HG02642 (cell line): ENCODE measurements around the gene NR2E1.

Experiments
- ATAC-seq: cut with Tn5 transposase; IDR thresholded peaks from one replicate; pipeline ENCODE4 v1.9.1; 2021; ENCODE audit warnings: mild to moderate bottlenecking; ENCODE audit not compliant: unreplicated experiment, poor library complexity

Gene NR2E1

DNA sequence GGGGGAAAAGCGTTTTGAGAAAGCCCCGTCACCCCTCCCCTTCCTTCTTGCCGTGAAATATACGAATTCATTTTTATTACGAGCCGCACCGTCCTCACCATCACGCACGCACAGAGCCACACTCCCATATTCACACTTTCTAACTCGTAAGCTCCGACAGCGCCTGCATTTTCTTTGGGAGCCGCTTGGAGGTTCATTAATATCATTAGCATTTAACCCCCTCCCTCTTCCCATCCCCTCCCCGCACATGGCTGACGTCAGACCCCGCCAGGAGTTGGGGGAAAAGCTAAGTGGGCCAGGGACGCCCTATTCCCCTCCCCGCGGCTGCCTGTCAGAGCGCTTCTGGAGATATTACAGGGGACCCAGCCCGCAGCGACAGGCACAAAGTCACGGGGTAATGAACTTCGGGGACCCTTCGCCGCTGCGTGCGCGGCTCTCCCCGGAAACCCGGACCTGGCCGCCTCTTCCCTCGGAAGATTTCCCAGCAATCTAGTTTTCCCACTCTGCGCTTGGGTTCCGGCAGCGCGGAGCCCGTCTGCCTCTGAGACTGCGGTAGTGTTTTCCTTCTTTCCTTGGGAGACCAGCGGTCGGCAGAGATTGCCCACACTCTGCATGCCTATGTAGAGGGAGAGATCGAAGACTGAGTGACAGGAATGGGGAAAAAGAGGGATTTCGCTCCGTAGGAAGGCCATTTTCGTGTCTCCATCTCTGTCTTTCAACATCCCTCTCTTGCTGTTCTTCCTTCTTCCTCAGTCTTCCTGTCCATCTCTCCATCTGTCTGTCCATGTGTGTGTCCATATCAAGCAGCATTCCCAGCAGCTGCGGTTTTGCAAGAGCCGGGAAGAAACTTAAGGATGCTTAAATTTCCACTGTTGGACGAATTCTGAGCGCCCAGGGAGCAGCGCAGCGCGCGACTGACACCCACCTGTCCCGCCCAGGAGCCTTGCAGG, at the start of gene NR2E1:
Gene NR2E1, plus strand, starts transcription at position 309 of the 950 bp plus-strand sequence. CDS start 744 bp downstream, outside the sequence.
- no peak for ATAC-seq

DNA sequence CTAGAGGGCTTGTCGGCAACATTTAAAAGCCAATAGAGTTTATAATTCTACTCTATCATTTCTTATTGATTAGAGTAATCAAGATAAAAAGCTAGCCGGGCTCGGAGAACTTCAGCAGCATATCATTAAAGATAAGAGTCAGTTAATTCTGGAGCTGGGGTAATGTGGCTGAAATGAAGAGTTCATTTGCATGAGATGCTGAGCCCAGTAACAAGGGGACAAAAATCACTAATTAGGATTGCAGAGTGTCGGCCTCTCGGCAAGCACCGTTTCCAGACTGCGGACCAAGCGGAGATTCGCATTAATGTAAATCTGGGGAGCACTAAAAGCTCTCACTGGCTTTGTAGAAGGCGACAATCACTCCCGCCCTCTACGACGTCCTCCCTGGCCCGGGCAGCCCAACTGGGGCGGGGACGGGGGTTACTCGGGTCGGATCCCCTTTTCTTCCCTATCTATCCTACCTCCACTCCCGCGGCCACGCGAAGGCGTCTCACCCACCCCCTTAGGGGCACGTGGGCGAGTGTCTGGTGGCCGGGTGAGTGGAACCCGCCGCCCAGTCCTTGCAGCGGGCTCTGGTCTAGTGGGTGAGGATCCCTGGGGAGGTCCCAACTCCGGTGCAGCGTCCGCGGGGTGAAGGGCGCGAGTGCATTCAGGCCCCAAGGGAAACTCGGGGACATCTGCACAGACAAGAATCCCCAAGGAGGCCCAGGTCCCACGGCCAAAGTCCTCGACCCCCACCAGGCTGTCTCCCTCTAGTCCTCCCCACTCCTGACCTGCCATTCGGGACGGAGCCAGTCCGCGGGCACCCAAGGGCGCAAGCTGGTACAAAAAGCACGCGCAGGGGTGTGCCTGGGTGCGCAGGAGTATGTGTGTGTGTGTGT, 49.0 kb upstream of the NR2E1 start:
- ATAC-seq = no peak

DNA sequence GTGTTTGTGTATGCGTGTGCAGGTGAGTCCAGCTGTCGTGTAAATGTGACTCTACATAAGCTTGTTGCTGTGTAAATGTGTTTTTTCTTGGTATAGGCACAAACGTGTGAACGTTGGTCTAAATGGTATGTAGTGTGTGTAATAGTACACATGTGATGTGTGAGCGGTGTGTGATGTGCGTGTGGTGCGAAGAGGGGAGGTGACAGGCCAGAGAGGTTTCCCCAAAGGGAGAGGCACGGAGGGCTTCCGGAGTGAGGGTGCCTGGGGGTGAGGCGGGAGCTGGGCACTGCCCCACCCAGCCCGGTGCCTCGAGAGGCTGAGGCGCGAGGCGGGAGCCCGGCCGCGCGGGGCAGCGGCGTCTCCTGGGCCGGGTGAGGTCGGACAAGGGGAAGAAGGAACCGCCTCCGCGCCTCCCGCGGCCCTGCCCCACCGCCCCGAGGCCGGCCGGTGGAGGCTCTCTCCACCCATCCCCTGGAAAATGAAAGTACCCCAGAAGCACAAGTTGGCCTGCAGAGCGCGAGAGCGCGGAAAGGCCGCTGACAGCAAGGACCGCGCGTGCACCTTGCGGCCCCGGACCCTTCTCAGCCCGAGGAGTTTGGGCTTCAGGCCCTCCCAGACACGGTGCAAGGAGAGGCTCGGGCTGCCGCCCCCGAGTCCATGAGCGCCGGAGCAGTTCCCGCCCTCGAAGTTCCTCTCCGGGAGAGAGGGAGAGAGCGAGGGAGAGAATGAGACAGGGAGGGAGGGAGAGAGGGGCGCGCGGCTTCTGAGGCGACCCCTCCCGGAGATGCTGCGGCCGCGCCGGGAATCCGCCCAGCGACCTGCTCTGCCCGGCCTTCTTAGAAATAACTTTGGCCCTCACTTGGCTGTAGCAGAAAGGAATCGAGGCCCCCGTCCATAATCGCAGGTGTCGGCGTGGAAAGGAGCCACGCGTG, 48.1 kb upstream of the NR2E1 start:
- ATAC-seq = peak; percentile 60

DNA sequence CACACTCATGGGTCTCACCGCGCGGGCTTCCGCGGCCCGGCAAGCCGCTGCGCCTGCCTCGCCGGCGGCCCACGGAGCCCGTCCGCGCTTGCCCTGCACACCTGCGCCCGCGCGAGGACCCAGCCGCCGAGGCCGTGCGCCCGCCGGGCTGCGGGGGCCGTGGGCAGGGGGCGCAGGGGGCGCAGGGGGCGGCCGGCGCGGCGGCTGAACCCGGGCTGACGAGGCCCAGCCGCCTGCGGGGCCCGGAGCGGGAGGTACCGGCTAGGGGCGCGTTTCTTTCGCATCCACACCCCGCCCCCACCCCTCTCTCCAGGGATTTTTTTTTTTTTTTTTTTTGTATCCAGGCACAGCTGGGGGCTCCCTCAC, 47.5 kb upstream of the NR2E1 start:
- ATAC-seq = no peak

DNA sequence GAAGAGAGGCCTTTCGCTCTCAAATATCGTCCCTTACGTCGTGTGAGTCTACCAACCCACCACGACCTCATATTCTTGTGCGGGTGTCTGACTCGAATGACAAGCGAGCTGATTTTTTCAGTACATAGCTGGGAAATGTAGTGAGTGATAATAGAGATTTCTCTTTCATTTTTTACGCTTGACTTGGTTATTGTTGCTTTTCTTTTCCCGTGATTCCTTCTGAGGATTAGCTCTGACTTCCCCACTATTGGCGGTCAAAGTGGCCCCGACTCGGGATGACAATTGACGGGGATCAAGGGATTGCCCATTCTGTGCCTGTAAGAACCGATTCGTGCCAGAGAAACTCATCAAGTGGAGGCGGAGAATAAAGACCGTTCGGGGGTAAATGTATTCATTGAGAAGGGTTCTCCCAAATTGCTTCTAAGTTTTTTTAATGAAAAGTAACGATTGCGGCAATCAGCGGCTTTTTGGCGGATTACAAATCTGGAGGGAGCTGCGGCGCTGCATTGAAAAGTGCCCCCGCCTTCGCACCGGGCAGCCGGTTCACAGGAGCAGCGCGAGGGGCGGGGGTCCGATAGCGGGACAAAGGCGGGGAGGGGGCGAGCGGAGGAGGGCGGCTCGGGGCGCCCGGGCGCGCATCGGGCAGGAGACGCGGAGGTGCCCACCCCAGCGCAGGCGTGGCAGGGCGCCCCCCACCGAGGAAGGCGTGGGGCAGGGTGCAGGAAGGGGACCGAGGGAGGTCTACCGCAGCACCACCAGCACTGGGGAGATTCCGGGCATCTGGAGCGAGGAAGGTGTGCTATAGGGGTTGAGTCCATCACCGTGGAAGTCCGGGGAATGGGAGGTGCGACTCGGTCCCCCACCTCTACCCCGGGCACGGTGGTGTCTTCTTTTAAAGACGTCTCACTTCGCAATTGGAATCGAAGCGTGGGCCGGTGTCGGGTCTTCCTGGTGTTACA, 46.7 kb upstream of the NR2E1 start:
- ATAC-seq = no peak

DNA sequence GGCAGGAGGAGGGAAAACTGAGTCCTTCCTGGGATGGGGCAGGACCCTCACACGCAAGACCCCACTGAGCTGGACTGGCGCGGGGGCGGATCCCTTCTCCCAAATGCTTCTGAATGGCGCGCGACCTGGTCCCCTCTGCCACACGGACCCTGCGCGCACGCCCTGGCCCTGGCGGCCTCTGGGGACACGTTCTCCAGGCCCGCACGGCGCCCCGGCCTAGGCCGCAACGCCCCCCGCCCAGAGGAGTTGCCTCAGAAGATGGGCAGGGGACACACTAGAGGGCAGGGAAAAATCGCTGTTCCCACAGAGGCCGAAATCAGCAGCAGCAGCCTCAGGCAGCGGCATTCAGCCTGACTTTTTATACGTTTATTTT, 46.1 kb upstream of the NR2E1 start:
- no peak for ATAC-seq

DNA sequence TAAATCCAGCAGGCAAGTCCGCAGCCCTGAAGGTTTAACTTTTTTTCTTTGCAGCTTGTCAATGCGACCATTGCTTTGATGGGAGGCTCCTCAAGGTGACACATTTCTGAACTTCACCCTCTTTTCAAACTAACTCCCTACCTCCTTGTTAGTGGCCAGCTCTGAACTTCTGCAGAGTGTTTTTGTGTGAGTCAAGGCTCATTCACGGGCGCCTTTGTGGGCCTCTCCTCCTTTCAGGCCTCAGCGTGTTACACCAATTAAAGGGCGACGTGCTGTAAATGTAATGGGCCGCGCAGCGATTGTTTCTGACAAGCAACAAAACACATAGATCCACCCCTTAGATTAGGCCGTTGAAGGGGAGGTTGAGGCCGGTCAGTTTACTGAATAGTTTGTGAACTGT, 45.5 kb upstream of the NR2E1 start:
- no peak for ATAC-seq

DNA sequence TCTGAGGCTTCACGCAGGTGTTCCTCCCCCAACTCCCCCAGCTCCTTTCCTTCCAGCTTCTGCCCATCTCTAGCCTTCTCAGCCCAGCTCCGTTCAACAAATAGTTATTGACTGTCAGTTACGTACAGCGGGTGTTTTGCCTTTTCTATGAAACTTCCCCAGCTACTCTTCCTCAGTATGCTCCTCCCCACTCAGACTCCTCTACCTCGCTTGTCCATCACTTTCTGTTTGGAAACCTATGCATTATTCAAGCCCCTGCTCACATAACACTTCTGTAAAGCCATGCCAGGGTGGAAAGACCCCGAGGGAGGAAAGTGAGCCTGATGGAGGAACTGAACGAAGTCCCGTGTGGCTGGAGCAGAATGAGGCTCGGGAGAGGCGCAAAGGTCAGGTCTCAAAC, 44.2 kb upstream of the NR2E1 start:
- no peak for ATAC-seq

DNA sequence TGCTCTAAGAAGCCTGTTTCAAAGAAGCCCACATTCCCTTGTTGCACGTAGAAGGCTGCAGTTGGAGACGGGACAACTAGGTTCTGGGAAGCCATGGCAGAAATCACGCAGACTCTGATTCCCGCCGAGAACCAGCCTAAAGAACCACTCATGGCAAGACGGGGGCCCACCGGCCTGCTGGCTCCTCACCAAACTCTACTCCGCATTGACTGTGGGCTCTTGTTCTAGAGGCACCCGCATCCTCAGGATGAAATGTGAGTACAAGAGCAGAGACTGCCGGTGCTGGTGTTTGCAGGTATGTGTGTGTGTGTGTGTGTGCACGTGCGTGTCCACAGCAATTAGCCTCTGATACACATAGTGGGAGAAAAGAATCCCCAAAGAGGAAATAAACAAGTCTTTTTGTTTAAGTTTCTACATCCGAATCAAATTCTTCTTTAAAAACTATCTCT, 42.3 kb upstream of the NR2E1 start:
- no peak for ATAC-seq

DNA sequence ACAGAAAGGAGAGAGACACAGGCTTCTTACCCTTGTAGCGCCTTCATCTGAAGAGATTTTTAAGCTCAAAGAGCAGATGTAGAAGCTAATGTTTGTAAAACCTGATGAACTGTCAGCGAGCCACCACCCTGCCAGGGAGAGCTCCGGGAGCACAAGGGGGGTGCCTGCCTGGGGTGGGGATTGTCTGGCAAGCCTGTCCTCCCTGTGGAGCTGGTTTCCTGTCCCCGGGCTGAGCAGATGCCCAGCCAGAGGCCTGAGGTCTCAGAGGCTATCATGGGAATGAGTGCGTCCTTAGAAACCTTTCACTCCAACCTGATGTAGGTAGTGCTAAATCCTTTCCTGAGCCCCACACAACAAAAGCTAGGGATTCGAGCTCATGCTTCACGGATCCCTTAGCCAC, 41.9 kb upstream of the NR2E1 start:
- ATAC-seq = no peak

DNA sequence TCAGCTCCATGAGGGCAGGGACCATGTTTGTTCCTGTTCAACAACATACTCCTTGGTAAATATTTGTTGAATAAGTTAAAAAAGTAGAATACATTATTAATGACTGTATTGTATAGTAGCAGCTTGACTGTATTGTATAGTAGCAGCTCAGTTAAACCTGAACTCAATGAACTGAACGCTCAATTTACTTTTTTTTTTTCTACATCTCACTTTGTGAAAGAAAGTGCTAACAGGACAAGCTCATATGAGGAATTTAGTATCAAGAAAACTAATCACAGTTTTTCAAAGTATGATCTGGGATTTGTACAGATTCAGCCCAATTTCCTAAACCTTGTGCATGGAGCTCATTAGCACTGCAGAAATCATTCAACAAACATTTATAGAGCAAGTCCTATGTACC, 38.8 kb upstream of the NR2E1 start:
- ATAC-seq = no peak

DNA sequence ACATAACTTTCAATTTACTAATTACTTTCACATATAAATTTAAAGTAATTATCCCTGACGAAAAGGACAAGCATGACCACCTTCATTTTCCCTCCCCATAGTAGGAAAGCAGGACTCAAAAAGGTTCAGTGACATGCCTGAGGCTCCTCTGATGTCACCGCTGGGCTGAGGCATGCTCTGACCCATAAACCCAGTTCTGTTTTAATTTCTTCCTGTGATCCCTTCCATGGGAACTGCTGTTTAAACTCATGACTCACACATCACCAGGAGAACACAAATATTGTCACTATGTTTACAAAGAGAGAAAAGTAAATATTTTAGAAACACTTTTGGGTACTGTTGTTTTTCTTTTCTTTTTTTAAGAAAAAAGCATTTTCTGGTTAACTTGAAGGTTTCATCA, 38.0 kb upstream of the NR2E1 start:
- no peak for ATAC-seq

DNA sequence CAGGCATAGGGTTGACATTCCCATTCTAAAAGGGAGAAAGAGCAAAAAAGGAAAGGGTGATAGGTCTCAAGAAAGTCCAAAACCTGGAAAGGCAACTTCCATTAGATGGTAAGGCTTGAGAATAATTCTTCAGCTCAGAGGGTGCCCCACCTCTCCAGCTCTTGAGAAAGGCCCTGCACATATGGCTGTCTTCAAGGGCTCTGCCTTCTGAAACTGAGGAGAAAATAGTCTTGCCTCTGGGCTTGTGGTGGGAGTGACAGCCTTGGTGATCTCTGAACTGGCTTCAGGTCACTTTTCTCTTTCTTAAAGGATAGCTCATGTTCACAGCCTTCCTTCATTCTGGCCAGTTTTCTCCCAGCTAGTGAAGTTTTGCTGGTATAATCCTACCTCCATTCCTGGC, 35.6 kb upstream of the NR2E1 start:
- no peak for ATAC-seq

DNA sequence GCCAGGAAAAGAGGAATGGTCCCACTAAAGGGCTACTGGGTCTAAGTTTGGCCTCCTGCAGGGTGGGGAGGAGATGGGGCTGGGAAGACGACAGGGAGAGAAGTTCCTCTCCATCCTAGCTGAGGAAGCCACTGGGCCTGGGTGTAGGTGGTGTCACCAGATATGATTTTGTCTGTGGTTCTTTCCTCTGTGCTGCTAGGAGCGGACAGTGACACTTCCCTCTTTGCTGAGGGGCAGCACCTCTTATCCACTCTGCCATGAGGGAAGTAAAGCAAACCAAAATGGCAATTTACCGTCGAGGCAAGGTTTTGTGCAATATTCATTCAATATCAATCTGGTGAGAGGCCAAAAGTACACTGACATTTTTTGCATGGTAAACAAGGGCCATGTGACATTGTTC, 33.0 kb upstream of the NR2E1 start:
- no peak for ATAC-seq

DNA sequence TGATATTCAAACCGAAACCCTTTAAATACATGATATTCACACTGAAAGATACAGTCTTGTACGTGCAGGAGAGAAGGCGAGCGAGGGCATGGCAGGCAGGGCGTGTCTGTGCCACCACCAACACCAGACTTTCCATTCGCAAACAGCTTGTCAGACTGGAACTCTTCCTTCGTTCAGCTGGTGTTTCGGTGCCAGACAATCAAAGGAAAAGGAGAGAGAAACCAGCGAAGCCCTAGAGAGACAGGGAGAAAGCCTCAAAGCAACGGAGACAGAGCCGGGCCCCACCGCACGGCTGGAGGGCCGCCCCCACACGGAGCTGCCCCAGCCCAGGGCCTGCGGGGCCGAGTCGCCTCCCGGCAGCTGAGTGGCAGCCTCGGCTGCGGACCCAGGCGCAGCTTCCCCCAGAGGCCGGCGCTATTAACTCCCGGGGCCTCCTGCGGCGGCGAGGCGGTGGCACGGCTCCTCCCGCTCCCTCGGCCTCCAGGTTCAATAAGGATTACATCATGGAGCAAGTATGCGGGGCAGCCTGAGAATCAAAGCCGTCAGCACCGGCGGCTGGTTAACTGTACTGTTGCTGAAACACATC, 32.1 kb upstream of the NR2E1 start:
- ATAC-seq = peak; percentile 55

DNA sequence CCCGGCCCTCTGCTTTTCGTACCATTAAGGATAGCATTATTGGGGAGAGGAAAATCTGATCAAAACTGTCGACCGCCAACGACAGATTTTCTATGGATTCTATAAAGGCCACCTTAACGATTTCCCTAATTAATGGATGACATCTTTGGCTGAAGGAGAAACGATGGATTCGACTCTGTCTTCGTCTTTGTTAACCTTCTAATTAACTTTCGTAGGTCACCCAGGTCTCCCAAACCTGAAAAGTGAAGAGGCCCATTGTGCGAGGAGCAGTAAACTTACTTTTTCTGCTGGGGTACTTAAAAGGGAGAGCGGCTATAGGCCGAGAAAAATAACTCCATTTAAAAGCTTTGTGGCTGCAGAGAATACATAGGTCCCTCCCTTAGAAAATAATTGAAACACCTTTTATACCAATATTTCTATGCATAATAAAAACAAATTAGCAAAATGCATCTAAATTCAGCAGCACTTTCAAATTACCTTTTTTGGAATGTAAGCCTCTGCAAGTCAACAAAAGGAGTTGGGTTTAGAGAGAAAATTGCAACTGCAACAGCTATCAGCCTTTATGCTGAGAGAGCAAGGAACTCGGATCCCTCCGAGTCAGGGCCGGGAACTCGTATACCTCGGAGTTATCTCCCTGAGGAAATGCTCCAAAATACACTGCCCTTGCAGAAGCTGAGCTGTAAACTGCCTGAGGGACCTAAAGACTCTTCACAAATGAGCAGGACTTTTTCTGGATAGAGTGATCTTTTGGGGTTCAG, 31.4 kb upstream of the NR2E1 start:
- no peak for ATAC-seq

DNA sequence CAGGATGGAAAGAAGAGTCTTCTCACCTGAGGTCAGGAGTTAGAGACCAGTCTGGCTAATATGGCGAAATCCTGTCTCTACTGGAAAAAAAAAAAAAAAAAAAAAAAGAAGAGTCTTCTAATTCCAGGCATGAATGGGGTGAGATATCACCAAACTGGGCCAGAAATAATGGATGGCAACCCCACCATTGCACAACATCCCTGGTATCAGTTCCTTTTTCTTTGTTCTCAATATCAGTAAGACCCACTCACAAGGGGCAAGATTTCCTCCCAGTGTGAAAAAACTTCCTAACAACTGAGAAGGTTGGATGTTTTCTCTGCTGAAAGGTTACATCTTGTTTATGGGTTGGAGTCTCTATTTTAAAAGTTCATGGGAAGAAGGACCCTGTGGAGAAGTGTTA, 23.6 kb upstream of the NR2E1 start:
- ATAC-seq = no peak

DNA sequence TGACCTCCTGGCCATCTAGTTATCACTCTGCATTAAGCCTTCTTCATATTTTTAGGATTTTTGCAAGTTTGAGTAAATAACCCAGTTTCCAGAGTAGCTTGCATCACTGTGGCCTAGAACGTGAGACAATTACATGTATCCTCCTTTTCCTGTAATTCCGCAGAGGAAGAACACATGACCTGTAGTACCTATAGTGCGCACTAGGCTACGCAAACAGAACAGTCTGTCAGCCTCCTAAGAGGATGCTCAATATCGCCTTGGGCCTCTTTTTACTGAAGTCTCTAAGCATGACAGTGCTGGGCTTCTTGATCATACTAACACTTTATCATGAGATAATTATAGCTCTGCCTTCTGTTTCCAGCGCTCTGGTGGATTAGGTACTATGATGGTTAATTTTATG, 20.2 kb upstream of the NR2E1 start:
- no peak for ATAC-seq
